Amniotic stem cell (primary cell): ENCODE results near the gene EMP2.
"Not testable (repeated sequence)": the region's sequence is repeated elsewhere in the genome, so short reads cannot be mapped to it uniquely, and the experiment has no call there.

Experiments used
- DNase-seq: peaks from one replicate; lab custom pipeline; 2025; lab: John Stamatoyannopoulos, UW

EMP2 gene

DNA sequence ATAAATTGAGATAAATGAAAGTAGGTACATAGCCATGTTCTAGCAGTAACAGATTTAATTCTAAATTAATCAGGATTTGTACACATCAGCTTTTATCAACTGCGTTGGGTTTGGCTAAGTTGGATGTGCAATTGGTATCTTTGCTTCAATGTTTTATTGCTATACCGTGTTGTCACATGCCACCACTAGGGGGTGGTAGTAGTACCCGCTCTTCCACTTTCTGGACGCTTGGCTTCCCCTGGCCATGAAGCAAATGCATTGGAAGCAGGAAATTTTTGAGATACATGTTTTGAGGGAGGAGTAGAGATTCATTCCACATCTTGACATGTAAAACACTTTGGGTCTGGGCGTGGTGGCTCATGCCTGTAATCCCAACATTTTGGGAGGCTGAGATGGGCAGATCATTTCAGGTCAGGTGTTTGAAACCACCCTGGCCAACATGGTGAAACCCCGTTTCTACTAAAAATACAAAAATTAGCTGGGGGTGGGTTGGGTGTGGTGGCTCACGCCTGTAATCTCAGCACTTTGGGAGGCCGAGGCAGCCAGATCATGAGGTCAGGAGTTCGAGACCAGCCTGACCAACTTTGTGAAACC lies 58.6 kb downstream of the EMP2 start:
- DNase-seq, result peak; percentile 3

DNA sequence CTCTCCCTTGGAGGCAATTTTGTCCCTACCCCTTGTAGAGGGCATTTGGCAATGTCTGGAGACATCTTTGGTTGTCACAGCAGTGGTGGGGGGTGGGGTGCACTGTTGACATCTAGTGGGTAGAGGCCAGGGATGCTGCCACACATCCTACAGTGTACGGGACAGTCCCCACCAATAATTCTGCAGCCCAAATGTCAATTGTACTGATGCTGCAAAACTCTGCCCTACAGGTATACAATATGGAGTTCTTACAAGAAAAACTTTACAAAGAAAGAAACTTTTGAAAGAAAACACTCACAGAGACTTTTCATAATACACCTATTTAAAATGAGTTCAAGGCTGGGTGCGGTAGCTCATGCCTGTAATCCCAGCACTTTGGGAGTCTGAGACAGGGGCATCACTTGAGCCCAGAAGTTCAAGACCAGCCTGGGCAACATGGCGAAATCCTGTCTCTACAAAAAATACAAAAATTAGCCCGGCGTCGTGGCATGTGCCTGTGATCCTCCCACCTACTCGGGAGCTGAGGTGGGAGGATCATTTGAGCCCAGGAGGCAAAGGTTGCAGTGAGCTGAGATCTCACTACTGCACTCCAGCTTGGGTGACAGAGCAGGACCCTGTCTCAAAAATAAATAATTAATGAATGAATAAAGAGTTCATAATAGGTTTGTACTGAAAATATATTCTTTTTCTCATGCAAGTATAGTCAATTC lies 59.4 kb downstream of the EMP2 start:
- DNase-seq, result no peak

DNA sequence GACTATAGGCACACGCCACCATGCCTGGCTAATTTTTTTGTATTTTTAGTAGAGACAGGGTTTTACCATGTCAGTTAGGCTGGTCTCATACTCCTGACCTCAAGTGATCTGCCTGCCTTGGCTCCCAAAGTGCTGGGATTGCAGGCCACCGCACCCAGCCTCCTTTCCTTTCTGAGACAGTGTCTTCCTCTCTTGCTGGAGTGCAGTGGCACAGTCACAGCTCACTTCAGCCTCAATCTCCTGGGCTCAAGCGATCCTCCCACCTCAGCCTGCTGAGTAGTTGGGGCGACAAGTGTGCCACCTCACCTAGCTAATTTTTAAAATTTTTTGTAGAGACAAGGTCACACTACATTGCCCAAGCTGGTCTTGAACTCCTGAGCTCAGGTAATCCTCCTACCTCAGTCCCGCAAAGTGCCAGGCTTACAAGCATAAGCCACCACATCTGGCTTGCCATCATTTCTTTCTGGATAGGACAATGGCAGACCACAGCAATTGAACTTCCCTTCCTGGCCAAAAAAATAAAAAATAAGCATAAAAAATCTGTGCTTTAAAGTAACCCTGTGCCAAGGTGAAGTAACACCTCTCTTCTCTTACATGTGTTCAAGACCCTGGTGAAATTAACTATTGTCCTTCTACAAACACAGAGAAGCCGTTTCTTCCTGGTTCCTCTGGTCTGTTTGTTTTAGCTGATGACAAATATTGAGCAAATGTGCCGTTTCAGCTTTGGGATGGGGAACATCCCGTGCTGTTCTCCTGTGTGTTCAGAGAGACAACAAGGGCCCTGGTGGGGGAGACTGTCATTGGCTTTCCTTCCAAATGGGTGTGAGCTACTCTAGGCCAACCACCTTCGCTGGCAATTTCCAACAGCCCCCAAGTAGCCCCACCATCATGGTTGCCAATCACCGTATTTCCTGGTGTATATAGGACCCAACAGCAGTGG lies 60.2 kb downstream of the EMP2 start:
- no peak for DNase-seq

DNA sequence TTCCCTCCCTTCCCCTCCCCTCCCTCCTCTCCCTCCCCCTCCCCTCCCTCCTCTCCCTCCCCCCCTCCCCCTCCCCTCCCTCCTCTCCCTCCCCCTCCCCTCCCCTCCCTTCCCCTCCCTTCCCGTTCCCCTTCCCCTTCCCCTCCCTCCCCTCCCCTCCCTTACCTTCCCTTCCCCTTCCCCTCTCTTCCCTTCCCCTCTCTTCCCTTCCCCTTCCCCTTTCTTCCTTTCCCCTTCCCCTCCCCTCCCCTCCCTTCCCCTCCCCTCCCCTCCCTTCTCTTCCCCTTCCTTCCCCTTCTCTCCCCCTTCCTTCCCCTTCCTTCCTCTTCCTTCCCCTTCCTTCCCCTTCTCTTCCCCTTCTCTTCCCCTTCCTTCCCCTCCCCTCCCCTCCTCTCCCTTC lies 61.1 kb downstream of the EMP2 start:
- no peak for DNase-seq

DNA sequence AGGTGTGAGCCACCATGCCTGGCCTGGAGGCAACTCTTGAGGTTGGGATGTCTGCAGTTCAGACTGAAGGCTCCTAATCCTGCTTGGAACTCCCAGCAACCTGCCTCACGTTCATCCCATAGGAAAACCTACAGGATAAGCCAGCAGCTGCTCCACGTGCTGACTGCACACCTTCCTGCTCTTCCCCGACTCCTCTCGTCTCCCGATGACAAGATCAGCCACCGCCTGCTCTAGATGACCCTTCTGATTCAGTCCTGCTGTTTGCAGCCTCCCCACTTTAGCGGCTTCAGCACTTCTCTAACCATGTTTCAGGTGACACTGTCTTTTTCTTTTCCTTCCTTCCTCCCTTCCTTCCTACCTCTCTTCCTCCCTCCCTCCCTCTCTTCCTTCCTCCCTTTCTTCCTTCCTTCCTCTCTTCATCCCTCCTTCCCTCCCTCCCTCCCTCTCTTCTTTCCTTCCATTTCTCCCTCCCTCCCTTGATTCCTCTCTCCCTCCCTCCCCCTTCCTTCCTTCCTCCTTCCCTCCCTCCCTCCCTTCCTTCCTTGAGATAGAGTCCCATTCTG lies 61.8 kb downstream of the EMP2 start:
- DNase-seq, result no peak

DNA sequence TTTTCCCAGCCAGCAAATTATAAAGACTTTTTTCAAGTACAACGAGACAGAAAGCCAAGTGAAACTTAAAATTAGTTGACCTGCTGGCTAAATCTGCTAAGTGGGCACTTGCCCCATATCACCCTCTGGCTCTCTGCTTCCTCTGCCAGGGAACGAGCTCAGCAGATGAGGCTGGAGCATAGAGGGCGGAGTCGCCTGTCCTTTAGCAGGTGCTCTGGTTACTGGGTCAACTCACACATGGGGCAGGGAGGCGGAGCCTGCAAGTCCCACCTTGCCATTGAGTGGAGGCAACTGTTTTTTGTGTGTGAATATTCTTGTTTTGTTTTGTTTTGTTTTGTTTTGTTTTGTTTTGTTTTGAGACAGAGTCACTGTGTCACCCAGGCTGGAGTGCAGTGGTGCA lies 62.5 kb downstream of the EMP2 start:
- no peak for DNase-seq

DNA sequence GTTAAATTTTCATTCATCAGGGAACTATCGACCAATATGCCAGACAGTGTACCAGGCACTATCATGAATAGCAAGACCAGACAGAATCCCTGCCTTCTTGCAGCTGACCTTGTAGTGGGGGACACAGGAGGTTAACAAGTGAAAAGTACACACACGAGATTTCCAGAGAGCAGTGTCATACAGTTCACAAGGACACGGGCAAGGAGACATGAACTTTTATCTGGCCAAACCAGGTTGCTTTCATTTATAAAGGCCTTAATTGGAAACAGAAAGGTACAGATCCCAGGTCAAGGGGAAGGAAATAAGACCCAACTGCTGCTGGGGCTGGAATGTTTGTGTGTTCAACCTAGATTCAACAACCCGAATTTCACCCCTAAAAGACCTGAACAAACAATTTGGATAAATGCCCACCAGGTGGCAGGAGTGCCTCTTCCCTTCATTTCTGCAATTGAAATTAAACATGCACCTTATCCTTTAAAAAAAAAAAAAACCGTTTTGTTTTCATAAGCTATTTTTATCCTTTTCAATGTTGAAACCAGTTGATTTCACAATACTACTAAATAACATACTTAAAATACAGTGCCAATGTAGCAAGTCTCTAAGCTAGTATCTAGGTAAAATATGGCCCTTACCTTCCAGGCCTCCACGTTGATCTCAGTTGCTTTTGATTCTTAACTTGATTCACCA lies 65.9 kb downstream of the EMP2 start:
- peak; percentile 14 for DNase-seq

DNA sequence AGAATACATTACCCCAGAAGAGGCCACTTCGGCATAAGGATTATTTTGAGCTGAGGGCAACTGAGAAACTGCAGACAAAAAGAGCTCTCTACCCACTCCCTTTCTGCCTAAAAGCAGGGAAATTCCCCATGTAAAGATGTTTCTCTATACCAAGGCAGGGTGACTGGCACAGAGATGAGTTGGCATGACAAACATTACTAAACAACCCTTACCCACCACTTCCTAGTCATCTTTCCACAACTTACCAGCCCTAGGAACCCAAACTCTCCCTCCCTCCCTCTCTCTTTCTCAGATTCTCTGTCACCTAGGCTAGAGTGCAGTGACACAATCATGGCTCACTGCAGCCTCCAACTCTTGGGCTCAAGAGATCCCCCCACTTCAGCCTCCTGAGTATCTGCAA lies 68.6 kb downstream of the EMP2 start:
- no peak for DNase-seq

DNA sequence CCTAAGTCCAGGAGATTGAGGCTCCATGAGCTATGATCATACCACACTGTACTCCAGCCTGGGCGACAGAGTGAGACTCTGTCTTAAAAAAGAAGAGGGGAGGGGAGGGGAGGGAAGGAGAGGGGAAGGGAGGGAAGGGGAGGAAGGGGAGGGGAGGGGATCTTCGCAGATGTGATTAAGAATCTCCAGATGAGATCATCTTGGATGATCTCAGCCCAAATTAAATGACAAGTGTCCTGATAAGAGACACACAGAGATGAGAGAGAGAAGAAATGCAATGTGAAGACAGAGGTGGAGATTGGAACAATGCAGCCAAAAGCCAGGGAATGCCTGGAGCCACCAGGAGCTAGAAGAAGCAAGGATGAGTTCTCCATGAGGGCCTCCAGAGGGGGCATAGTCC lies 70.1 kb downstream of the EMP2 start:
- no peak for DNase-seq

DNA sequence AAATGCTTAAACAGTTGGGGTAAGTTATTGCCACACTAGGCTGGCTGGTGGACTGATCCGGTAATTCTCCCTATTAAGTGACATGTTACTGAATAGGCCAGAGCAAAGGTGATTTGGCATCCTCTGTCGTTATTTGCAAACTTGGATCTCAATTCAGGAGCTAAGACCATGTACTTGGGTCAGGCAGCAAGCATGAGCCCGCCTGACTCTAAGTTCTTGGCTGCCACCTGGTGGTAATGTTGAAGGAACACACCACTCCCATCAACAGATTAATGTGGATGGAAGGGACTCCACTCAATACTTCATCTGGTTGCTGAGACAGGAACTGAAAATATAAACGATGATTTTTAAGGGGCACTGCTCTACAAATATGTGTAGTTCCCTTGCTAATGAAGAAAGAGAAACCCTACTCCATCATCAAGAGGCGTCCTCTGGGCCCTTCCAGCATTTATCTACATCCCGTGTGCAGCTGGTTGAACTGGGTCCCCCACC lies 70.8 kb downstream of the EMP2 start:
- peak; percentile 72 for DNase-seq

DNA sequence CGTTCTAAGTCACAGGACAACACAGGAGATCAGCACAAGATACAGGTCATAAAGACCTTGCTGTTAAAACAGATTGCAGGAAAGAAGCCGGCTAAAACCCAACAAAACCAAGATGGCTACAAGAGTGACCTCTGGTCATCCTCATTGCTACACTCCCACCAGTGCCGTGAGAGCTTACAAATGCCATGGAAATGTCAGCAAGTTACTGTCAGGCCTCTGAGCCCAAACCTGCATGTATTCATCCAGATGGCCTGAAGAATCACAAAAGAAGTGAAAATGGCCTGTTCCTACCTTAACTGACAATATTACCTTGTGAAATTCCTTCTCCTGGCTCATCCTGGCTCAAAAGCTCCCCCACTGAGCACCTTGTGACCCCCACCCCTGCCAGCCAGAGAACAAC lies 75.1 kb downstream of the EMP2 start:
- DNase-seq, result not testable (repeated sequence)

DNA sequence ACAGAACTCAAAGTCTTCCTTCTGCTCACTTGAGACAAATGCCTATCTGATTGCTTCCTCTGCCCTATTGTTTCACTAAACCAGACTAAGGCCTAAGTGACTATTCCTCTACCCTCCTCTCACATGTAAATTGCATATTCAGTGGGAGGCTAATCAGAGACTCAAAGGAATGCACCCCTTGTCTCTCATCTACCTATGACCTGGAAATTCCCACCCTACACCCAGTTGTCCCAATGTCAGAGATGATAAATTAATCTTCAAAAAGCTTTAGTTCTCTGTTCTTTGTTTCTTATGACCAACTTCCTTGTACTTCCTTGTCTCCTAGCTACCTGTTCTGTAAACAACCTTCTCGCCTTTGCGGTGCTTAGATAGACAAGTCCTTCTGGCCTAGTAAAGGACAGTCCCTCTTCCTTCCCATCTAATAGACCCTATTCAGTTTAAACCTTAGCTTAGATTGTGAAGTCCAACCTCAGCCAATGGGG lies 76.0 kb downstream of the EMP2 start:
- no peak for DNase-seq

DNA sequence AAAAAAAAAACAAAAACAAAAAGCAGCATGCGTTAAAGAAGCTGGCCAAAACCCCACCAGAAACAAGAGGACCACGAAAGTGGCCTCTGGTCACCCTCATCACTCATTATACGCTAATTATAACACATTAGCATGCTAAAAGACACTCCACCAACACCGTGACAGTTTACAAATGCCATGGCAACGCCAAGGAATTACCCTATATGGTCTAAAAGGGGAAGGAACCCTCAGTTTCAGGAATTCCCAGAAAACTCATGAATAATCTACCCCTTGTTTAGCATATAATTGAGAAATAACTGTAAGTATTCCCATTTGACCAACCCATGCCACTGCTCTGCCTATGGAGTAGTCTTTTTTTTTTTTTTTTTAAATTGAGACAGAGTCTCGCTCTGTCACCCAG lies 77.6 kb downstream of the EMP2 start:
- no peak for DNase-seq

DNA sequence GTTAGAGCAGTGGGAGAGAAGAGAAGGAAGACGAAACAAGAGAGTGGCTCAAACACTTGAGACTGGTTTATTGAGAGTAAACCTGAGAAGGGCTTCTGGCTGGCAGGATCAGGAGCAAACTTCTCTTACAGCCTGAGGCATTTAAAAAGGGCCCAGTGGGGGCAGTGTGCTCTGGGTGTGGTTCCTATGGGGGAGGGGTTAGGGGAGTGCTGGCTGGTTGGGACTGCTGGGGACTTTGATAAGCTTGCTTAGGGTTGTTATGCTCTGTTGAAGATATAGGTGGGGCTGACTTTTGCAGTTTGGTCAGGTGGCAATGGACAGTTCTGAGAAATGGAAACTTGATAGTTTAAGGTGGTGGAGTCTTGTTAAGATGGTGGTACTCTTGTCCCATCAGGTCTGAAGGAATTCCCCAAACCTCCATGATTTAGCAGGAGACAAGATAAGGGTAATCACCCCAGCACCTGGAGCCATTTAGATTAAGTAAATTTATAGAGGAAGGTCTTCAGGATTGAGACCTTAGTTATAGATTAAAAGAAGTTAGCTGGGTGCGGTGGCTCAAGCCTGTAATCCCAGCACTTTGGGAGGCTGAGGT lies 79.3 kb downstream of the EMP2 start:
- DNase-seq, result no peak

DNA sequence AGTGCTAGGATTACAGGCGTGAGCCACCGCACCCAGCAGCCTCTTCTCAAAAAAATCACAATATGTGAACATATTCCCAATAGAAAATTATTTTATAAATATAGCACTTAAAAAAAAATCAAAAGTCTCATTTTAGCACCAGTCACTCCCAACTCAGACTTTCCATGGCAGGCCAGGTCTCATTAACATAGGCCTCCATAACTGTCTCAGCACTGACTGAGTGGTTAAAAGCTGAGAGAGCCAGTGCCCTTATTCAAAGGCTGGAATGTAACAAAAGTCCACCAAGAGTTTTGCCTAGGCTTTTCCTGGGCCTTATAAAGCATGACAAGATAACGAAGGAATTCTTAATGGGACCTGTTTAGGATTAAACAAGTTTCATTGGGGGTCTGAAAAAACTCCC lies 79.8 kb downstream of the EMP2 start:
- DNase-seq, result no peak

DNA sequence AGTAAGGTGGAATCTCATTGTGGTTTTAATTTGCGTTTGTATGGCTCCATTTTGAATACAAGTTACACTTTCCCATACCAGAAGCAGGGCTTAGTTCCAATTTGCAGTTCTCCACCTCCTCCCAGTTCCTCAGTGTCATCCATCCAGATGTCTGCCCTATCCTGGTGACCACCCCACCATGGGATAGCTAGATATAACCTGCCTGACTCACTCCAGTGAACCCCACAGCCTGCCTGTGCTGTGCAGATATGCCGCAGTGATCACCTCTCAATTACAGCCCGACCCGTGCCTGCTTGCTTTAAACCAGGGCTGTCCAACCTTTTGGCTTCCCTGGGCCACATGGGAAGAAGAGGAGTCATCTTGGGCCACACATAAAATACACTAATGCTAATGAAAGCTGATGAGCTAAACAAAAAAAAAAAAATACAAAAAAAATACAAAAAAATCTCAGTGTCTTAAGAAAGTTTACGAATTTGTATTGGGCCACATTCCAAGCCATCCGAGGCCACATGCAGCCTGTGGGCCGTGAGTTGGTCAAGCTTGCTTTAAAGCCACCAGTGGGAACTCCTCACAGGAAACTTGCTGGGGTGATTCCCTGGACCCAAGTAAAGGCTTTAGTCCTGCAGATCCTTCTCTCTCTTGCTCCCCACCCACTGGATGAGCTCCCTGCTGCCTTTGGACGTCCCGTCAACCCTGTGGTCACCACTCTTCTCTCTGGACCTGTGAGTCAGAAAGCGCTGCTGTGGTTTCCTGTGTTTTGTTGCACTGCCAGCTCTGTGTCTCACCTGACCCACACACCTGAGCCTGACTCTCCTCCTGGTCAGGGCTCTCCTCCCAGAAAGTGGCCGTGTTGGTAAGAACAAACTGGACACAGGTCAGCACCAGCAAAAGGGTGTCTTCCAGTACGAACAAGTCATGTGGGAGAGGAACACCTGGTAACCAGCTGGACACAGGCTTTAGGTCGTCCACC lies 83.0 kb downstream of the EMP2 start:
- no peak for DNase-seq

DNA sequence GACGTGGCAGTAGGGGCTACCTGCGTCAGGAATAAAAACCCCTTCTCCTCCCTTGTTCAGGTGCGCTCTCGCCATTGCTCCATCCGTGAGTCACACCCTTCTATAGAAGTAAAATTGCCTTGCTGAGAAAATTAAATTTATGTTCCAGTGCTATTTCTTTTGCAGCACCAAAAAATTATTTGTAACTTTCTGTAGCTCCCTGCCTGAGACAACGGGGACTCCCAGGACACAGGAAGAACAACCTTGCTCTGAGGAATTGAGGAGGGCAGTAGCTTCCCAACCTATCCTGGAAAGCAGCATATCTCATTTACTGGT lies 85.4 kb downstream of the EMP2 start:
- DNase-seq, result no peak

DNA sequence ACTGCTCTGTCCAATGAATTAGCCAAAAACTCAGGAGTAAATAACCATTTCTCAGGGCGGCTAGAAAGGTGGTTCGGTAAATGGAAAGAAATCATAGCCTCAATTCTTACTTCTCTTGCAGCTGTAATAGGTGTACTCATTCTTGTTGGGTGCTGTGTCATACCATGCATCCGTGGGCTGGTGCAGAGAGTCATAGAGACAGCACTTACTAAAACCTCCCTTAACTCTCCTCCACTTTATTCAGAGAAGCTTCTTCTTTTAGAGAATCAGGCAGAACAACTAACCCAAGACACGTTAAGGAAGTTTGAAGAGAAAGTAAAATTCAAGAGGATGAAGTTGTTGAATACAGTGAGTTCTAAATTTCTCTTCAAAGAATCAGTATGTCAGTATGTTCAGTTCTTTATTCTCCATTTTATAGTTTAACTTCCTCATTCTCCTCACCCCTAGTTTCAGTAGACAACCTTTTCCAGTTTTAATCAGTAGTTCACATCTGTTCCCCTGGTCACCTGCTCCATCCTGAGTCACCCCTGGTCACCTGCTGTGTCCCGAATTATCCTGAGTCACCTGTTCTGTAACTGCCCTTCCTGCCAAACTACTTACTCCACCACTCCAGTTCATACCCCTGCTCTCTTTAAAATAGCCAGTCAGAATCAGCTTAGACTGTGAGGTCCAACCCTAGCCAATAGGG lies 85.9 kb downstream of the EMP2 start:
- no peak for DNase-seq

DNA sequence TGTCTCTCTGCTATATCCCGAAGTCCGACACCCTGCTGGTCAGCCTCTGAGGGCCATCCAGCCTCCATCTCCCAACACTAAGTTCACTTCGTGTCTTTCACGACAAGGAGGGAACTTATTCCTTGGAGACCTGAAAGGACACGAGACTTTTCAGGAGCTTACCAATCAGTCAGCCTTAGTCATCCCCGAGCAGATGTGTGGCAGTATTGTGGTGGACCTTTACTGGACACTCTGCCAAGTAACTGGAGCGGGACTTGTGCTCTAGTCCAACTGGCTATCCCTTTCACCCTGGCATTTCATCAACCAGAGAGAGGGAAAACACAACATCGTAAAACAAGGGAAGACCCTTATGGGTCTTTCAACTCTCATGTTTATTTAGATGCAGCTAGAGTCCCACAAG lies 87.1 kb downstream of the EMP2 start:
- no peak for DNase-seq

DNA sequence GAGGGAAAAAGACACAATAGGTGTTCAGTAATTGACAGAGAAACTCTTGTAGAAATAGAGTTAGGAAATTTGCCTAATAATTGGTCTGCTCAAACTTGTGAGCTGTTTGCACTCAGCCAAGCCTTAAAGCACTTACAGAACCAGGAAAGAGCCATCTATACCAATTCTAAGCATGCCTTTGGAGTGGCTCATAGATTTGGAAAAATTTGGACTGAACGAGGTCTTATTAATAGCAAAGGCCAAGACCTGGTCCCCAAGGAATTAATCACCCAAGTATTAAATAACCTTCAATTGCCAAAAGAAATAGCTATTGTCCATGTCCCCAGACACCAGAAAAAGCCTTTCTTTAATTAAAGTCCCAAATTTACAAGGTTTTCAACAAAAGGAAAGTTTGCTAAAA lies 90.3 kb downstream of the EMP2 start:
- no peak for DNase-seq
